Left colon (tissue), 2 donors: ENCODE results near the gene RPS29. TPM values are rescaled to one million over a fixed set of nuclear protein-coding genes. Genes with fewer than 3 reads are reported as not detected.

Source experiments
- ATAC-seq: fragments of 200-7000 bp; cut with Tn5 transposase; one replicate; pipeline ENCODE4 v1.9.1; 2020; ENCODE audit warnings: mild to moderate bottlenecking, moderate library complexity
- DNase-seq, 2 donors: peaks; one replicate each; pipeline ENCODE4 v3.0.0-alpha.2; 2020
- intact Hi-C, 2 donors: fragments of 100-400 bp; cut with DNase I in 1 of 2; cut with micrococcal nuclease in 1 of 2; formaldehyde crosslinking; loops; one replicate each; pipeline versions ENCODE4 v1.11.2 to v1.14.0; 2022; cut with DNase I, micrococcal nuclease
- total RNA-seq, 2 donors: library from RNA; stranded (reverse); fragmentation: NEBNext Ultra II Directional; extraction: Animal tissue kit (Norgen Biotek cat#: 25700); gene quantifications; one replicate each; pipeline ENCODE4 v1.2.1, GENCODE V29; 2021
- donor health status: DM: no; HTN: no; CAD: no.
- donor health status: DM: yes; HTN: yes; CAD: no.

The RPS29 gene
- total RNA-seq, 2 donors from 2014 or later: 1,252 to 1,368 TPM

- DNase-seq: no peak
- intact Hi-C loops: no loop called here
- ATAC-seq: no peak
Measured at GRCh38 chr14:49566714-49567113, 19.5 kb downstream of the RPS29 start.

GRCh38 chr14:49559979-49560768, 26.0 kb downstream of the RPS29 start:
- DNase-seq: no peak
- intact Hi-C loops: no loop called here
- no peak for ATAC-seq

GRCh38 chr14:49553892-49554291, 32.3 kb downstream of the RPS29 start:
- ATAC-seq: no peak
- intact Hi-C loops: no loop called here
- no peak for DNase-seq

GRCh38 chr14:49553106-49553505, 33.1 kb downstream of the RPS29 start:
- ATAC-seq (no peak), DNase-seq (no peak)
- intact Hi-C loops: no loop called here

GRCh38 chr14:49551569-49551968, 34.6 kb downstream of the RPS29 start:
- intact Hi-C loops: no loop called here
- DNase-seq (no peak), ATAC-seq (no peak)

GRCh38 chr14:49550286-49551184, 35.6 kb downstream of the RPS29 start:
- no peak for ATAC-seq
- no peak for DNase-seq
- intact Hi-C loops: no loop called here

GRCh38 chr14:49549881-49550280, 36.3 kb downstream of the RPS29 start:
- no peak for DNase-seq
- ATAC-seq: no peak
- intact Hi-C loops: no loop called here

- no peak for ATAC-seq
- intact Hi-C loops: no loop called here
- DNase-seq: no peak
Measured at GRCh38 chr14:49549446-49549845, 36.7 kb downstream of the RPS29 start.

- DNase-seq: no peak
- ATAC-seq: no peak
- intact Hi-C loops: no loop called here
Measured at GRCh38 chr14:49546766-49547165, 39.4 kb downstream of the RPS29 start.

- ATAC-seq (no peak), DNase-seq (no peak)
- intact Hi-C loops: no loop called here
Measured at GRCh38 chr14:49545716-49546115, 40.5 kb downstream of the RPS29 start.

GRCh38 chr14:49545071-49545470, 41.1 kb downstream of the RPS29 start:
- ATAC-seq (no peak), DNase-seq (no peak)
- intact Hi-C loops: no loop called here

- no peak for DNase-seq
- no peak for ATAC-seq
- intact Hi-C loops: no loop called here
Measured at GRCh38 chr14:49541049-49541448, 45.1 kb downstream of the RPS29 start.

GRCh38 chr14:49538852-49539251, 47.3 kb downstream of the RPS29 start:
- intact Hi-C loops: no loop called here
- ATAC-seq (no peak), DNase-seq (no peak)

Other genes with a start within 250 kb of the RPS29 start
- 10 to 100 TPM; 18.2 to 26.7 TPM for gene LRR1, start 12.6 kb upstream of the RPS29 start, total RNA-seq
- 100 to 1,000 TPM; 195 to 213 TPM for gene RPL36AL, start 34.2 kb upstream of the RPS29 start, total RNA-seq
- gene MGAT2, start 34.4 kb upstream of the RPS29 start, total RNA-seq: 10 to 100 TPM; 50.5 to 70.4 TPM
- 10 to 100 TPM in 1 of 2 donors, 1 to 10 TPM in 1; 7.7 to 13.5 TPM for gene DNAAF2, start 48.9 kb upstream of the RPS29 start, total RNA-seq
- 1 to 10 TPM; 2.5 to 7.8 TPM for gene POLE2, start 101.8 kb upstream of the RPS29 start, total RNA-seq
- 1 to 10 TPM; 3.3 to 3.7 TPM for gene KLHDC1, start 106.7 kb upstream of the RPS29 start, total RNA-seq
- gene KLHDC2, start 181.8 kb upstream of the RPS29 start, total RNA-seq: 10 to 100 TPM; 70.6 to 71.3 TPM